Muscle layer of colon (tissue), 2 donors: ENCODE measurements around the gene TRPM3.
"Not testable (repeated sequence)": the region's sequence is repeated elsewhere in the genome, so short reads cannot be mapped to it uniquely, and the experiment has no call there.

ENCODE experiments used
- H3K27ac ChIP-seq: one replicate; pipeline ENCODE4 v1.7.0; 2013; ENCODE audit warnings: low read depth, mild to moderate bottlenecking, low read length, moderate library complexity
- H3K27me3 ChIP-seq, 2 donors: one replicate each; pipeline ENCODE4 v1.7.0; 2013; ENCODE audit warnings: low read length in 2 of 2, mild to moderate bottlenecking in 2 of 2; ENCODE audit not compliant: insufficient read depth in 2 of 2, control insufficient read depth in 1 of 2
- H3K36me3 ChIP-seq: one replicate; pipeline ENCODE4 v1.7.0; 2013; ENCODE audit warnings: mild to moderate bottlenecking, low read length; ENCODE audit not compliant: insufficient read depth
- H3K4me1 ChIP-seq: one replicate; pipeline ENCODE4 v1.7.0; 2013; ENCODE audit warnings: mild to moderate bottlenecking, low read length; ENCODE audit not compliant: insufficient read depth
- H3K4me3 ChIP-seq, 2 donors: one replicate each; pipeline ENCODE4 v1.7.0; 2013; ENCODE audit warnings: low read length in 2 of 2, low read depth in 1 of 2, mild to moderate bottlenecking in 1 of 2, moderate library complexity in 1 of 2
- H3K9ac ChIP-seq: one replicate; pipeline ENCODE4 v1.7.0; 2013; ENCODE audit warnings: low read length
- H3K9me3 ChIP-seq: one replicate; pipeline ENCODE4 v1.7.0; 2013; ENCODE audit warnings: mild to moderate bottlenecking, low read length
- donor health status: abdominal sarcoma.
- donor health status: Adenocarcinoma of cecum.

TRPM3 gene

GRCh38 chr9:70644627-70645026, 476.8 kb downstream of the TRPM3 start:
- not testable (repeated sequence) for H3K4me3 ChIP-seq, H3K9ac ChIP-seq, H3K27ac ChIP-seq, H3K27me3 ChIP-seq, H3K36me3 ChIP-seq, H3K9me3 ChIP-seq, H3K4me1 ChIP-seq

DNA sequence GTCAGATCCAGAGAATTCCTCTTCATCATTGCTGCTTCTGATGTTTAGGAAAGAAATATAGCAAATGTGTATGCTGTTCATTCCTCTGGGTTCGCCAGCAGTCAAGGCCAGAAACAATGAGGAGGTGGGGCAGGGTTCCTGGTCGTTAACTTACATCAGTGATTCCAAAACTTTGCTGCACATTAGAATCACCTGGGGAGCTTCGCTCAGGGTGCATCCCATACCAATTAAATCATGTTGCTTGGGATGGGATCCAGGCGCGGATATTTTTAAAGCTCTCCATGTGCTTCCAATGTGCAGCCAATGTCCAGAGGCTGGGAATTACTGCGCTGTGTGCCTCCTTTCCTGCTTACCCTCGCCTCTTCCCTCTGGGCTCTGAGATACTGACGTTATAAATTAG, 479.1 kb downstream of the TRPM3 start:
- Histone ChIP-seq H3K36me3 (no peaks in the 10 kb centered on the region), H3K27ac (no peak overlapping the region), H3K4me3 (no peak overlapping the region), H3K9ac (no peak overlapping the region), H3K9me3 (no peaks in the 10 kb centered on the region), H3K27me3 (no peaks in the 10 kb centered on the region), H3K4me1 (peaks cover 4% of the 10 kb centered on the region)

DNA sequence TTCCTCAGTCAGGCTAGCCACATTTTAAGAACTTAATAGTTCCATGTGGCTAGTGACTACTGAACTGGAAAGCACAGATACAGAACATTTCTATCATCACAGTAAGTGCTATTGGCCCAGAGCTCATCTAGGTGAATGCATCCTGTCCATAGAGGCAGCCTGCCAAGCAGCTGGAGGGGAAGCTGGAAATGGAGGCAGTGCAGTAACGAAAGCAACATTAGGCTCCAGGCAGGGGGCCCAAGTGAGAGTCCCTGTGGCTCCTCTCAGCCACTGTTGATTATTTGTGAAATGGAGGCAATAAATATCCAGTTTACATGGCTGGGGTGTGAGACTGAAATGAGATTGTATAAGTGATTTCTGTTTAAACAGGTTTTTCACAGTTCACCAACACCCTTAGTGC, 479.8 kb downstream of the TRPM3 start:
- H3K9me3 ChIP-seq = no peaks in the 10 kb centered on the region
- no peak overlapping the region for H3K9ac ChIP-seq
- H3K4me3 ChIP-seq = no peak overlapping the region
- H3K27ac ChIP-seq = no peak overlapping the region
- H3K4me1 ChIP-seq = peaks cover 4% of the 10 kb centered on the region
- no peaks in the 10 kb centered on the region for H3K36me3 ChIP-seq
- no peaks in the 10 kb centered on the region for H3K27me3 ChIP-seq

- no peaks in the 10 kb centered on the region for H3K27me3 ChIP-seq
- no peak overlapping the region for H3K4me3 ChIP-seq
- H3K4me1 ChIP-seq = peaks cover 4% of the 10 kb centered on the region
- no peaks in the 10 kb centered on the region for H3K36me3 ChIP-seq
- H3K9ac ChIP-seq = no peak overlapping the region
- H3K9me3 ChIP-seq = no peaks in the 10 kb centered on the region
- no peak overlapping the region for H3K27ac ChIP-seq
These were observed 480.4 kb downstream of the TRPM3 start for GRCh38 chr9:70641031-70641430.

GRCh38 chr9:70639853-70640814, 481.3 kb downstream of the TRPM3 start:
- no peaks in the 10 kb centered on the region for H3K36me3 ChIP-seq
- no peaks in the 10 kb centered on the region for H3K27me3 ChIP-seq
- H3K4me3 ChIP-seq = peak overlapping the region in 1 of 2 donors; percentile 23
- no peak overlapping the region for H3K27ac ChIP-seq
- no peaks in the 10 kb centered on the region for H3K9me3 ChIP-seq
- H3K4me1 ChIP-seq = peaks cover 4% of the 10 kb centered on the region
- no peak overlapping the region for H3K9ac ChIP-seq

- H3K4me1 ChIP-seq = peaks cover 4% of the 10 kb centered on the region
- no peak overlapping the region for H3K9ac ChIP-seq
- no peaks in the 10 kb centered on the region for H3K9me3 ChIP-seq
- H3K27ac ChIP-seq = no peak overlapping the region
- H3K36me3 ChIP-seq = no peaks in the 10 kb centered on the region
- no peaks in the 10 kb centered on the region for H3K27me3 ChIP-seq
- no peak overlapping the region for H3K4me3 ChIP-seq
These were observed 485.6 kb downstream of the TRPM3 start for GRCh38 chr9:70635790-70636189.

GRCh38 chr9:70634696-70635095, 486.7 kb downstream of the TRPM3 start:
- no peak overlapping the region for H3K27ac ChIP-seq
- no peak overlapping the region for H3K4me3 ChIP-seq
- H3K9ac ChIP-seq = no peak overlapping the region
- H3K9me3 ChIP-seq = no peaks in the 10 kb centered on the region
- H3K4me1 ChIP-seq = no peaks in the 10 kb centered on the region
- no peaks in the 10 kb centered on the region for H3K36me3 ChIP-seq
- H3K27me3 ChIP-seq = no peaks in the 10 kb centered on the region

GRCh38 chr9:70630971-70631370, 490.4 kb downstream of the TRPM3 start:
- no peaks in the 10 kb centered on the region for H3K36me3 ChIP-seq
- no peaks in the 10 kb centered on the region for H3K27me3 ChIP-seq
- H3K9me3 ChIP-seq = no peaks in the 10 kb centered on the region
- H3K9ac ChIP-seq = no peak overlapping the region
- no peak overlapping the region for H3K27ac ChIP-seq
- H3K4me1 ChIP-seq = no peaks in the 10 kb centered on the region
- no peak overlapping the region for H3K4me3 ChIP-seq

GRCh38 chr9:70629080-70629685, 492.2 kb downstream of the TRPM3 start:
- H3K4me3 ChIP-seq = not testable (repeated sequence)

DNA sequence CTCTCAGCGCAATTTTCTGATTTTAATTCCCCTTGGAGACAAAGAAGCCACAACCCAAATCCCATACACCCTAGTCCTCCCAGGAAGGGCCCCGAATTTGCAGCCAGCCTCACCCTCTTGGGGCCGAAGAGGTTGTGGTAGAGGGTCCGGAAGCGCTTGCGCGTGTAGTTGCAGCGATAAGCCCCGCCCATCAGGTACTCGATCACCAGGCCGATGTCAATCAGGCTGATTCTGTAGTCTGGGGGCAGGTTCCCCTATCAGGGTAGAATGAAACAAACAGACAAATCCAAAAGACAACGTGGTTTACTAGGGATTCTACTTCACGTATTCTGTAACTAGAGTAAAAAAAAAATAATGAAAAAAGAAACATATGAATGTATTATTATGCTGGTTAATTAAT, 496.3 kb downstream of the TRPM3 start:
- Histone ChIP-seq H3K9me3 (no peaks in the 10 kb centered on the region), H3K36me3 (no peaks in the 10 kb centered on the region)

More at GRCh38 chr9:70629080-70629685, 492.2 kb downstream of the TRPM3 start:
- not testable (repeated sequence) for H3K27me3 ChIP-seq, H3K9me3 ChIP-seq, H3K4me1 ChIP-seq, H3K36me3 ChIP-seq, H3K27ac ChIP-seq, H3K9ac ChIP-seq

DNA sequence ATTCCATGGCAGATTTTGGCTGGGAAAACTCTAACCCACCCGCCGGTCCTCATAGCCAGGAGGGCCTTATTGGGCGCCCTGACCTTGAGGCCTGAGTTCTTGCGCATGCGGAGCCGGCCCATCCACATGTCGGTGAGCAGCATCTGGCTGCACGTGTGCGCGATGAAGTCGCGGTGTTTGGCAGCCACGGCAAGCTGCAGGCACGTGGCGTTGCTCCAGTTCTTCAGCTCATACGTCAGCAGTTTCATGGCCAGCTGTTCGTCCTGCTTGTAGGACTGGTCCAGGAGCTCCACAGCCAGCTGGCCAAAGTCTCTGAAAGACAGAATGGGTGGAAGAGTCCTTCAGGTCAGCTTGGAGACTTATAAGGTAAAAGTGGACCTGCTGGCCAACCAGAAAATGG, 502.6 kb downstream of the TRPM3 start:
- no peak overlapping the region for H3K4me3 ChIP-seq
- no peaks in the 10 kb centered on the region for H3K27me3 ChIP-seq
- no peak overlapping the region for H3K27ac ChIP-seq
- H3K9ac ChIP-seq = no peak overlapping the region
- no peaks in the 10 kb centered on the region for H3K36me3 ChIP-seq
- peaks cover 8% of the 10 kb centered on the region for H3K4me1 ChIP-seq
- no peaks in the 10 kb centered on the region for H3K9me3 ChIP-seq

More for the DNA sequence above, 496.3 kb downstream of the TRPM3 start:
- Histone ChIP-seq H3K4me1 (no peaks in the 10 kb centered on the region), H3K27ac (no peak overlapping the region), H3K4me3 (no peak overlapping the region), H3K9ac (no peak overlapping the region), H3K27me3 (no peaks in the 10 kb centered on the region)
